Adrenal gland (tissue), 5 donors: ENCODE measurements around the gene DACT2.

Experiments used
- CTCF ChIP-seq, 6 experiments: fragments of 450-650 bp in 4 of 6; fragments of 200-600 bp in 2 of 6; sonication (generic) in 1 of 6; IDR thresholded peaks; 1 replicate in 5 of 6; 2 replicates in 1 of 6; pipeline versions ENCODE4 v1.5.1 to v1.8.0; 2016 to 2021; ENCODE audit warnings: antibody characterized with exemption in 6 of 6, mild to moderate bottlenecking in 2 of 6, moderate library complexity in 1 of 6
- POLR2A ChIP-seq, 2 donors: fragments of 450-650 bp; IDR thresholded peaks; one replicate each; pipeline ENCODE4 v1.6.1; 2017; ENCODE audit warnings: antibody characterized with exemption in 2 of 2, mild to moderate bottlenecking in 2 of 2, moderate library complexity in 1 of 2
- donor health status: DM: no; HTN: no; CAD: no.

GRCh38 chr6:168256940-168257339 is 62.6 kb downstream of the DACT2 start:
- TF ChIP-seq CTCF (IDR thresholded peaks at IDR 0.05) (no peak), POLR2A (IDR thresholded peaks at IDR 0.05) (no peak)
